Lower leg skin (tissue), 4 donors: ENCODE data around the gene ELOA. TPM values are rescaled to one million over a fixed set of nuclear protein-coding genes. Genes with fewer than 3 reads are reported as not detected.

Experiments
- DNase-seq, 2 donors: peaks; one replicate each; pipeline ENCODE4 v3.0.0-alpha.2; 2019; ENCODE audit warnings: low spot score in 2 of 2
- H3K4me3 ChIP-seq: fragments of 200-600 bp; sonication (generic); 2 replicates; pipeline ENCODE4 v1.5.1; 2017; ENCODE audit warnings: mild to moderate bottlenecking, low read depth; ENCODE audit not compliant: poor library complexity, severe bottlenecking
- CTCF ChIP-seq, 3 donors: fragments of 450-650 bp; IDR thresholded peaks; one replicate each; pipeline ENCODE4 v1.5.1; 2016; ENCODE audit warnings: antibody characterized with exemption in 3 of 3, mild to moderate bottlenecking in 3 of 3, moderate library complexity in 2 of 3
- POLR2A ChIP-seq, 2 donors: fragments of 450-650 bp; IDR thresholded peaks; one replicate each; pipeline ENCODE4 v1.6.1; 2016 to 2017; ENCODE audit warnings: antibody characterized with exemption in 2 of 2, mild to moderate bottlenecking in 1 of 2, moderate library complexity in 1 of 2
- WGBS, 2 donors: methylation state at CpG; one replicate each; pipeline ENCODE4 v1.1.5; 2018; 5-methylcytosine and 5-hydroxymethylcytosine counted together
- intact Hi-C: fragments of 100-400 bp; cut with DNase I; formaldehyde crosslinking; loops from one replicate; pipeline ENCODE4 v1.15.0; 2023; ENCODE audit warnings: low total_unique reads
- total RNA-seq, 4 donors: library from RNA; depleted of rRNA; stranded (reverse); fragments of >200 nt; gene quantifications; one replicate each; pipeline ENCODE4 v1.1.0, GENCODE V29; 2016

ELOA gene
- total RNA-seq, 4 donors from 2014 or later: 33.6 to 40.4 (median 39.9) TPM

GRCh38 chr1:23772049-23772853, 29.0 kb downstream of the ELOA start:
- peak in 1 of 3 donors; percentile 49 for TF ChIP-seq CTCF (IDR thresholded peaks at IDR 0.05)
- no peak for TF ChIP-seq POLR2A (IDR thresholded peaks at IDR 0.05)
- intact Hi-C loops: no loop called here
- peak; percentile 84 to 97 for DNase-seq
- no peak overlapping the region for H3K4me3 ChIP-seq
- WGBS, 2 donors: 13 to 16% methylated on average over 14 of the region's 14 CpGs

GRCh38 chr1:23772854-23773242, 29.6 kb downstream of the ELOA start:
- no peak overlapping the region for H3K4me3 ChIP-seq
- no peak for TF ChIP-seq CTCF (IDR thresholded peaks at IDR 0.05)
- TF ChIP-seq POLR2A (IDR thresholded peaks at IDR 0.05): no peak
- peak in 1 of 2 donors; percentile 68 for DNase-seq
- intact Hi-C loops: no loop called here
- WGBS, 2 donors: 87 to 91% methylated on average over 10 of the region's 10 CpGs

- TF ChIP-seq POLR2A (IDR thresholded peaks at IDR 0.05) (no peak), CTCF (IDR thresholded peaks at IDR 0.05) (no peak)
- intact Hi-C loops: no loop called here
- 82% methylated on average over 6 of the region's 6 CpGs for WGBS, 2 donors
- no peak overlapping the region for H3K4me3 ChIP-seq
- DNase-seq: peak in 1 of 2 donors; percentile 53
Measured at GRCh38 chr1:23774174-23774880, 31.1 kb downstream of the ELOA start.

- DNase-seq: no peak
- no peak overlapping the region for H3K4me3 ChIP-seq
- intact Hi-C loops: no loop called here
- 83 to 96% methylated on average over 2 of the region's 2 CpGs for WGBS, 2 donors
- TF ChIP-seq CTCF (IDR thresholded peaks at IDR 0.05) (no peak), POLR2A (IDR thresholded peaks at IDR 0.05) (no peak)
Measured at GRCh38 chr1:23776217-23776616, 32.9 kb downstream of the ELOA start.

- H3K4me3 ChIP-seq: peak within 1 kb of the TSS; percentile 65
- TF ChIP-seq CTCF (IDR thresholded peaks at IDR 0.05): no peak
- no peak for TF ChIP-seq POLR2A (IDR thresholded peaks at IDR 0.05)
- peak; percentile 63 to 94 for DNase-seq
- WGBS, 2 donors: 0% methylated on average over 33 to 56 of the region's 91 CpGs
- intact Hi-C loops: no loop called here
Measured at GRCh38 chr1:23777979-23778814, 34.9 kb downstream of the ELOA start, which contains the start of gene PITHD1. Gene PITHD1, plus strand, starts transcription at chr1:23778418. Its CDS starts 98 bp downstream, at chr1:23778516.
